ENCODE data around the gene MED7.

MED7 gene

DNA sequence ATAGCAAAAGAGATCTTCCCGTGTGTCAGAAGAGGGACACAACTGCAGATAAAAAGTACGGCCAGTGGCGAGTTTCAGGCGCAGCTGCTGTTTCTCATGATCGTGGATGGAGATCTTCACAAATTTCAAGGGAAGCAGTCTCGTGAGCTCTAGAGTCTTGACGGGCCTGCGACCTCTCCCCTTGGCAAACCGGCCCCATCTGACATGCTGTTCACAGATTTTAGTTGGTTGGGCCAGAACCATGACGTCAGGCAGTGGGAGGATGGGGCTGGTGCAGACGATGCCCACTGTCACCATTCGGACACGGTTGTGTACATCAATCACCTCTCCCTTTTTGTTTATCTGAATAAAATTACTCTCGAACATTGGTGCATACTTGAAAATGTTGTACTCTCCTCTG is 23.0 kb upstream of the MED7 start:
- no peak for DNase-seq (ENCODE audit: low read depth, low spot score)
- H3K4me3 ChIP-seq (ENCODE audit: low read length): no peak overlapping the region

DNA sequence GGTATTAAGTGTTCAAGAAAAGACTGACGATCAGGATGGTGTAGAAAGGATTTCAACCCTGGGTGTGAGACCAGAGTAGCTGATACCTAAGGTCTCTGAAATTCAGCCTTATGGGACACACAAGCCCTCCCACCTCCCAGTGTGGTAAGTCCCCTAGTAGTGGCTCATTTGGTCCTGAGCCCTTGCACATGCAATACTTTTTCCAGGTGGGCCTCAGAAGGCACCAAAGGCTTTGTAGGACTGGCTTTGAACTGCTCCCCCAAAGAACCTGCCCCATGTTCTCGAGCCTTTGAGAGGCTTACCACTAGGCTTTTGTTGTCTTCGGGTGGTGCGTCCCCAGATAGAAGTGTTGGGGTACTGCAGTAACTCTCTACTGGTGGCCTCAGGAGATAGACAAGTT is 22.6 kb upstream of the MED7 start:
- no peak overlapping the region for H3K4me3 ChIP-seq (ENCODE audit: low read length)
- DNase-seq (ENCODE audit: low read depth, low spot score): no peak

DNA sequence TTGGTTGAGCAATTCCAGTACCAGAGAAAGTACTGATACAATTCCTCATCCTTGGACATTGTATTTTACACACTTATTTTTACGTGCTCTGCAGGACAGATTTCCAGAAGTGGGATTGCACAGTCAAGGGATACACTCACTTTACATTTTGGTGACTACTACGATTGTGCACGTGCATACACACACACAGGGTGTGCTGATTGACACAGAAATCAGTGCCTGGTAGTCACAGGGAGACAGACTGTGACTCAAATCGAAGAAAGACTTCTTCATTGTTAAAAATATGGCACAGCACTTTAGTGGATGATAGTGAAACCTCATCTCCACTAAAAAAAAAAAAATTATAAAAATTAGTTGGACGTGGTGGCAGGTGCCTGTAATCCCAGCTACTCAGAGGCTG is 21.9 kb upstream of the MED7 start:
- no peak for DNase-seq (ENCODE audit: low read depth, low spot score)
- H3K4me3 ChIP-seq (ENCODE audit: low read length): no peak overlapping the region

DNA sequence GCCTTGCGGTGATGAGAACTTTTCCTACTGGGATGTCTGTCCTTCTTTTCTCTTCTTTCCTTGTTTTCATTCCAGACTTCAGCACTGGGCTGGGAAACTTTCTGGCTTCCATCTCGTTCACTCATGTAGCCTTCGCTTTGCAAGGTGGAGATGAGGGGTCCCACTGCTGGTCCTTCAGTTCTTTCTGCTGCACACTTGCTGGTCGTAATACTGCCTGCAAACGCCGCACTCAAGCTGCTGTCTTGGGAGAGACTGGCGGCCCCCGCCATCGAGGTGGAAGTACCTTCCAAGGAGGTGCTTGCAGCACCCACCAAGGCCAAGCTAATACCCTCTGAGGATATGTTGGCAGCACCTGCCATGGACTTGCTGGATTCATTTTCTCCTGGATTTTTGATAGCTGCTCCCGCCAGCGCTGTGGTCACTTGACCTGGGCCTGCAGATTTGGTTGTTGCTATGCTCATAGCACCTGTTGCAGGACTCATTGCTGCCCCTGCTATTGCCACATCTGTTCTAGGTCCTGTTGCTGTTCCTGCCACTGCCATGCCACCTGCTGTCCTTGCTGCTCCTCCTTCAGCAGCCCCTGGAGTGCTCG is 20.4 kb upstream of the MED7 start:
- no peak overlapping the region for H3K4me3 ChIP-seq (ENCODE audit: low read length)
- no peak for DNase-seq (ENCODE audit: low read depth, low spot score)

DNA sequence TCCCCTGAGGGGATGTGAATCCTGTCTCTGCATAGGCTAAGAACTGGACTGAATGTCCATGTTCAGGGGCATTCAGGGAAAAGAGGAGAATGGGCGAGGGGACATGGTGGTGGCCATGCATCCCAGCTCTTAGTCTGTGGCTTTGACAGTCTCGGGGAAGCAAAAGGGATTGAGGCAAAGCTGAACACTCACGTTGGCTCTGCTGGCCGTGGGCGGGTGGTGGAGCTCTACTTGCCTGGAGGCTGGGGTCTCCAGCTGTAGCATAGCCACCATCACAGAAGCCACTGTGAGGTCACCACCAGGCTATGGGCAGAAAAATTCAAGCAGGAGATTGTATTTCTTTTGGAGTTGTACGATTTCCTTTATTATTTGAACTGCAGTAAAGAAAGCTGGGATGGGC is 19.3 kb upstream of the MED7 start:
- H3K4me3 ChIP-seq (ENCODE audit: low read length): no peak overlapping the region
- DNase-seq (ENCODE audit: low read depth, low spot score): no peak

DNA sequence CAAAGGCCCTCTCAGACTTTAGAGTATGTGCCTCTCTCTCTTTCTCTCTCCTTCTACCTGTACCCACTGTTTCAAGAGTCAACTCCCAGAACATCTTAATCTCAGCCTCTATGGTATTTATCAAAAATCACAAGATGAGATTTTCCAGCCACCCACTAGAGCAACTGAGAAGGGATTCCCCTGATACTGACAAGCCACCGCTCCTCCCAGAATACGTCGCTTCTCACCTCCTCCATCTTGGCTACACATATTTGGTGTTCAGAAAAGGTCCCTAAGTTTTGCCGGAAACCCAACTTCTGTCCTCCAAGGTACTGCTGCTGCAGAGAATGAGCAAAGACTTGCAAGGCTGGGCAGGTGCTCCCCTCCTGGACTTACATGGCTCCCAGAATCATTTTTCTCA is 17.3 kb upstream of the MED7 start:
- H3K4me3 ChIP-seq (ENCODE audit: low read length): no peak overlapping the region
- no peak for DNase-seq (ENCODE audit: low read depth, low spot score)

DNA sequence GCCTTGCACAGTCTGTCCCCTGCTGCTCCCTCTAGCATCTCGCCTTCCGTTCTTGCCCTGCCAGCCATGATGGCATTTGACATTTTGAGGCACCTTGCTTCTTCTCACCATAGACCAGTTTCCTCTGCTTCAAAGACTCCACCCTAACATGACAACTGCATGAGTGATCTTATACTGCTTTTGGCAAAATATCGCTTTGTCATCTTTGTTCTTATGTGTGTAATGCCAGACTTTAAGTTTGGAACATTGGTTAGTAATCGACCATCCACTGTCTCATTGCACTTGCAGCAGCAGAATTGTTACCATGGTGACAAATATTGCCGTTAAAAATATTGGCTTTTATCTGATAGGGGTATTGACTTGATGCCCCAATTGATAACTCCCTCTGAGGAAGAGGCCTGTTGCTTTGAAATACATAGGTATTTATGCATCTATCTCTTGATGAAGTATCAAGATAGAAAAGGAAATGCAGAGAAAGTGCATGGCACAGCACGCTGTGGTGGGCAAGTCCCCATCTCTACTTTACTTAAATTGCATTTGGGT is 16.6 kb upstream of the MED7 start:
- no peak for DNase-seq (ENCODE audit: low read depth, low spot score)
- no peak overlapping the region for H3K4me3 ChIP-seq (ENCODE audit: low read length)

DNA sequence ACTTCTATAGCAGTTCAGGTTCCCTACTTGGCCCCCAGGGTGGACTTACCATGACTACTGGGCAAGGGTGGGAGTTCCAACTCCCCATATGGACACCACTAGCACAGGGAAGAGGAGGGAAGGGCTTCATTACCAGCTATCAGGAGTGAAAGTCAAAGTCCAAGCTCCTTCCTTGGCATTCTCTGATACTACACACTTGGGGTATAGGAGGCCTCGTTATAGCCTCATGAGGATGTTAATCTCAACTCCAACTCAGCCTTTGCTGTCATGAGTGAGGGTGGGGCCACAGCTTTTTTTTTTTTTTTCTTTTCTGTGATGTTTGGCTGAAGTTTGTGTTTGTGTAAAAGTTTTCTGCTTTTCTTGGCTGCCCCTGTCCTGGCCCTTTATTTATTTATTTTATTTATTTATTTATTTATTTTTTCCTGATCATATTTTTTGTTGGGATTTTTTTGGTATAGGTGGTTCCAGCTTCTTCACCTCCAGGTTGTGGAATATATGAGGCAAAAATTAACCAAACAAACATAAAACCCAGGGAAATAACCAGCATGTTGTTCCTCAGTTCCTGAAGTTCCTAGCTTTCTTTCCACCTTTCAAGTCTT is 14.7 kb upstream of the MED7 start:
- DNase-seq (ENCODE audit: low read depth, low spot score): no peak

DNA sequence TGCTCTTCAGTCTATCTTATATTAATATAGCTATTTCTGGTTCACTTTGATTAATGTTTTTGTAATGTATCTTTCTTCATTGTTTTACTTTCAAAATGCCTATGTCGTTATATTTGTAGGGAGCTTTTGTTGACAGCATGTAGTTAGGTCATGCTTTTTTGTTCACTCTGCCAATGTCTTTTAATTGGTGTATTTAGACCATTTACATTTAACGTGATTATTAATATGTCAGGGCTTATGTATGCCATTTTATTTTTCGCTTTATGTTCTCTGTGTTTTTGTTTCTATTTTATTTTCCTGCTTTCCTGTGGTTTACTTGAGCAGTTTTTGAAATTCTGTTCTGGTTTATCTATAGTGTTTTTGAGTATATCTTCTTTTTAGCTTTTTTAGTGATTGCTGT is 12.6 kb upstream of the MED7 start:
- no peak overlapping the region for H3K4me3 ChIP-seq (ENCODE audit: low read length)
- no peak for DNase-seq (ENCODE audit: low read depth, low spot score)

More for the DNA sequence above, 14.7 kb upstream of the MED7 start:
- no peak overlapping the region for H3K4me3 ChIP-seq (ENCODE audit: low read length)

DNA sequence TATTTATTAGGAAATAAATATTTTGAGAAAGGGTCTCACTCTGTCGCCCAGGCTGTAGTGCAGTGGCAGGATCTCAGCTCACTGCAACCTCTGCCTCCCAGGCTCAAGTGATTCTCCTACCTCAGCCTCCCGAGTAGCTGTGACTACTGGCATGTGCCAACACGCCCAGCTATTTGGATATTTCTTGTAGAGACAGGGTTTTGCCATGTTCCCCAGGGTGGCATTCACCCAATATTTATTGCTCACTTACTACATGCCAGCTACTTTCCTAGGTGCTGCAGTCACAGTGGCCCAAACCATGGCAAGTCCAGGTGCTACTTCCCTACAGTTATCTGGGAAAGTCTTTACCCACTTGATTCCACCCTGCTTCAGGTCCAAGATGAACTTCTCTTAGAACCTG is 8.3 kb upstream of the MED7 start:
- no peak for DNase-seq (ENCODE audit: low read depth, low spot score)
- no peak overlapping the region for H3K4me3 ChIP-seq (ENCODE audit: low read length)

DNA sequence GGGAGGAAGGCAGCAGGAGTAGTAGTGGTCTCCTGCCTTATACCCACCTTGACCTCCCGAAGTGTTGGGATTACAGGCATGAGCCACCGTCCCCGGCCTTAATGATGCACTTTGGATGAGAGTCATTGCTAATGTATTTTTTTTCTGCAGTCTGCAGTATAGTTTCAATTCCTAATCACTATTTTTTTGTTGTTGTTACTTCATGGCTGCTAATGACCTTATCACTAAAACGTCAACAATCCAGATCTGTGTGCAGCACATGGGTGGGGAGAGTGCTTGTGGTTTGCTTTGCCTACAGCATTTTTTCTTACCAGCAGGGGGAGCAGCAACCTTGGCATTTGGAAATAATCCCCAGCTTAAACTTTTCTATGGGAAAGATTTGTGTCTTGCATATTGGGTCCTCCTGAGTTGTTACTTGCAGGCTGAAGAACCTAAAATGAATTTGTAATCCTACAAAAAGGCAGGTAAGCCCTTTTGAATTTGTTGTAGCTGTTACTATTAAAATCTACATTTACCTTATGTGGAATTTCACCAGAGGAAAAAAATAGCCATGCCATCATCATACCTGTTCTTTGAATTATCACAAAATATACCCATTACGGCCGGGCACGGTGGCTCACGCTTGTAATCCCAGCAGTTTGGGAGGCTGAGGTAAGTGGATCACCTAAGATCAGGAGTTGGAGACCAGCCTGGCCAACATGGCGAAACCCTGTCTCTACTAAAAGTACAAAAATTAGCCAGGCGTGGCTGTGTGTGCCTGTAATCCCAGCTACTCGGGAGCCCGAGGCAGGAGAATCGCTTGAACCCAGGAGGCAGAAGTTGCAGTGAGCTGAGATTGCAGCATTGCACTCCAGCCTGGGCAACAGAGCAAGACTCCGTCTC is 6.3 kb upstream of the MED7 start:
- peak; percentile 80 for DNase-seq (ENCODE audit: low read depth, low spot score)
- H3K4me3 ChIP-seq (ENCODE audit: low read length): no peak overlapping the region

DNA sequence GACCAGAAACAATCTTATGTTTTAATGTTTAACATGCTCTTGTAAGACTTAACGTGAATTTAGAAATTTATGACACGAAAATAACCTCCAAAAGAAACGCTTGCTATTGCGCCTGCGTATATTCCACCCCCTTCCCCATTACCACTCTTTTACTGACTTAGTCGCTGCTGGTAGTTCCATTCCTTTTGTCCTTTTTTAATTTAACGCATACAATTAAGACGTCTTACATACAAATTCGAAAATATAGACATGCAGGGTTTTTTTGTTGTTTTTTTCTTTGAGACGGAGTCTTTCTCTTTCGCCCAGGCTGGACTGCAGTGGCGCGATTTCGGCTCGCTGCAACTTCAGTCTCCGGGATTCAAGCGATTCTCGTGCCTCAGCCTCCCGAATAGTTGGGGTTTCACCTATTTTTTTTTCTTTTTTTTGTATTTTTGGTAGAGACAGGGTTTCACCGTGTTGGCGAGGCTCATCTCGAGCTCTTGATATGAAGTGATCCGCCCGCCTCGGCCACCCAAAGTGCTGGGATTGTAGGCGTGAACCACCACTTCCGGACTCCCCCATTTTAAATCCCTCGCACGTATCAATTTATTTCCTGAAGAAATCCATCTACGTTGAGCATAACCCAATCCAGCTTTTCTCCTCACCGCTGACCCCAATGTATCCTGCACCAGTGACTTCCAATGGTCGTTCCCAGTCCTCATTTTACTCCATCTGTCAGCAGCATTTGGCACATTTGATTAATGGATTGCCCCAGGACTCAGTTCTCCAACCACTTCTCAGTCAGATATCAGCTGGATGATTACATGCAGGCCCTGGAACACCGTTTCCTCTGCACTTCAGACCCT is 684 bp upstream of the MED7 start:
- peak overlapping the region; percentile 95 for H3K4me3 ChIP-seq (ENCODE audit: low read length)
- DNase-seq (ENCODE audit: low read depth, low spot score): no peak

DNA sequence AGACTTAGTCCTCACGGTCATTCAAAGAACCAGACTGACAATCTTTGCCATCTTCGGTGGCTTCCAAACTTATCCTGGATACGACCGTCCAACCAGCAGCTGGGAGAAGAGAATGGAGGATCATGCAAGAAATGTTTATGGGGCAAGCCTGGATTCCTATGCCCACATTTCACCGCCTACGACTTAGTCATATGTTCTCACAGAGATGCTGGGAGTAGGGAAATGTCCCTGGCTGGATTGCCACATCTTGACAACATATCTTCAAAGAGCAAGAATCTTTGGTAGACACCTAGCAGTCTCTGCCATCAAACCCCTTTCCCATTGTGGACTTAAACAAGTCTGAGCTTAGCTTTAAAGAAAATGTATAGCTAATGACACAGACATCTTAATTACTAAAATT is 5.0 kb downstream of the MED7 start:
- DNase-seq (ENCODE audit: low read depth, low spot score): no peak
- H3K4me3 ChIP-seq (ENCODE audit: low read length): no peak overlapping the region

DNA sequence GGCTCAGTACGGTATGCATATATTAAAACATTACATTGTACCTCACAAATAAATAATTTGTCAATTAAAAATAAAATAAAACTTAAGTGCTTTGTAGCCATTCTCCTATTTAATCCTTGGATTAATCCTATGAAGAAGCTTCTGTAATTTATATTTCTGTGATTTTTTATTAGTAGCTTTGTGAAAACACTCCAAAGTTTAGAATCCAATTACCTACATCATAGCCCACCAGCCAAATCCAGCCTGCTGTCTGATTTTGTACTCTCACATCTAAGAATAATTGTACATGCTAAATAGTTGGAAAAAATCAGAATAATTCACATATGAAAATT is 10.4 kb downstream of the MED7 start:
- H3K4me3 ChIP-seq (ENCODE audit: low read length): no peak overlapping the region
- no peak for DNase-seq (ENCODE audit: low read depth, low spot score)

DNA sequence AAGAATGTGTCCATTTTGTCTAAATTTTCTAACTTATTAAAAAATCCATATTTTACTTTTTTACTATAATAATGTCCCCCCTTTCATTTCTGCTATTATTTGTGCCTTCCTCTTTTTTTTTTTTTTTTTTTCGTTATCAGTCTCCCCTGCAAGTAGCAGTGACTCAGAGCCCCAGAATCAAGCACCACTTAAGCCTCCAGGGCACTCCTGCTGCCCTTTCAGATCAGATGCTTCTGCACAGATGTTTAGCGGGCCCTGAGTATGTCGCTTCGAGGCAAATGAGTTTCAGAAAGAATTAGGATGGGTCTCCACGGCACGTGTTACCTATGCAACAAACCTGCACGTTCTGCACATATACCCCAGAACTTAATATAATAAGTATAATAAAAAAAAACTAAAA is 11.7 kb downstream of the MED7 start:
- DNase-seq (ENCODE audit: low read depth, low spot score): no peak
- H3K4me3 ChIP-seq (ENCODE audit: low read length): no peak overlapping the region

DNA sequence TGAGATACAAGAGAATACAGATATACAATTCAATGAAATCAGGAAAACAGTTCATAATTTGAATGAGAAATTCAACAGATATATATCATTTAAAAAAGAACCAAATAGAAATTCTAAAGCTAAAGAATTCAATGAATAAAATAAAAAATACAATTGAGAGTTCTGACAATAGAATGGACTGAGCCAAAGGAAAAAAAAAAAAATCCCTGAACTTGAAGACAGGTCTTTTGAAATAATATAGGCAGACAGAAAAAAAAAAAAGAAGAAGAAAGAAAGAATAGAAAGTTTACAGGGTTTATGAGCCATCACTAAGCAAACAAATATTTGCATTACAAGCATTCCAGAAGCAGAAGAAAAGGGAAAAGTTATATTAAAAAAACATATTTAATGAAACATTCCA is 21.0 kb downstream of the MED7 start:
- H3K4me3 ChIP-seq (ENCODE audit: low read length): no peak overlapping the region
- no peak for DNase-seq (ENCODE audit: low read depth, low spot score)

DNA sequence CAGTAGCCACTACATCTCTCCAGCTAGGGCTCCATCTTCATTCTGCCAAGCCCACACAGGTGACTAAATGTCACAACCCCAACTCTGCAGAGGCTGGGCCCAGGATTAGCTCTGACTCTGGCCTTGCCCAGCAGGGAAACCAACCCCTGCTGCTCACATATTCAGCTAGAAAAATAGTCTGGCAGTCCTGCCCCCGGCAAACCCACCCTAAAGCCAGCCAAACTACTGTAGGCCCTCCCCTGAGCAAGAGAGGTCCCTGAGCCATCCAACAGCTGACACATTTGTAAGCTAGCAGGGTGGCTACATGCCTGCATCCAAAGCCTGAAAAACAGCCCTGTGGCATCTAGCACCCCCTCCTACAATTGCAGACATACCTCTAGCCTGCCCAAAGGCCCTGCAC is 22.6 kb downstream of the MED7 start:
- no peak for DNase-seq (ENCODE audit: low read depth, low spot score)
- no peak overlapping the region for H3K4me3 ChIP-seq (ENCODE audit: low read length)

DNA sequence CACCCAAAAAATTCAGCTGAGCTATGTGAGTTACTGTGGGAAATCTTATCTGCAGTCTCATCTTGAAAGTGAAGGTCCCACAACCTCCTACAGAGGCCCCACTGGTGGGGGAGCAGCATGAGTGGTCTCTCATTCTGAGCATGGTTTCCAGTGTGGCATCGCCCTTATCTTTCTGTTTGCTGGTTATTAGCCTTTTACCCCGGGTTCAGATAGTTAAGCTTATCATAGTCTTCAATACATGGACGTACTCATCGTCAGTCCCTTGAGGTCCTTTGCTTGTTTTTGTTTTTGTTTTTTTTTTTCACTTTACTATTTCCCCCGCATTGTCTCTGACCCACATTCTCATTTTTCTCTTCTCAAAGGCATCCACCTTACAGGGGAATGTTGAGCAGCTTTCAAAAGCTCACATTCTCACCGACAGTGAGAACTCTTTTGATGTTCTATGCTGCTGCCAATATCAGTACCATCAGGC is 26.1 kb downstream of the MED7 start:
- DNase-seq (ENCODE audit: low read depth, low spot score): no peak
- no peak overlapping the region for H3K4me3 ChIP-seq (ENCODE audit: low read length)

DNA sequence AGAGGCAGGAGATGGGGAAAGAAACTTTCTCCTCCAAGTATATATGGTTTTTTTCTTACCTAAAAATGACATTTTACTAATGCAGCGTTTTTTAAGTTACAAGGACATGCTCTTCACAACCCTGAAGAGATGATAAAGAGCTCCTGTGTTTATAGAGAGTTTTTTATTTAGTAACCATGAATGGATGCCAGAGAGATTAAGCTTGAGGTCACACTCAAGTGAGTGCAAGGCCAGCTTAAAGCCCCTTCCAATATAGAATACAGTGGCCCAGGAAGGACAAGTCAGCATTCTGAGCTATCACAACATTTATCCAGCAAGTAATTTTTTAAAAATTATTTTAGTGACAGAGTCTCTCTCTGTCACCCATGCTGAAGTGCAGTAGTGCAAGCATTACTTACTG is 27.2 kb downstream of the MED7 start:
- H3K4me3 ChIP-seq (ENCODE audit: low read length): no peak overlapping the region
- DNase-seq (ENCODE audit: low read depth, low spot score): no peak

DNA sequence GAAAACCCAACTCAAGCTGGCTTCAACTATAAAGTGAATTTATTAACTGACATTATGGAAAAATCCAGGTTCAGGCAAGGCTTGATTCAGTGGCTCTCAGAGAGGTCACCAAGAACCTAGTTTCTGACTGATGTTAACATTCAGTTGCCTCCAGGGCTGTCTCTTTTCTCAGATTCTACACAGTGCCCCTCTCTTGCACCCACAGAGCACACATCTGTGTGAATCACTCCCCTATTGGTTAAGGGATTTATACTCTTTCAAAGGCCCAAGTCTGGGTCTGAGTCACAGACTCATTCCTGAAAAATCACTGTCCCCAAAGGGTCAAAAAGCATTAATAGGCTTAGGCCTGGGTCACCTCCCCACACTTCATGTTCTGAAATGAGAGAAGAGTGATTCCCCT is 27.7 kb downstream of the MED7 start:
- DNase-seq (ENCODE audit: low read depth, low spot score): no peak

More for the DNA sequence above, 27.7 kb downstream of the MED7 start:
- H3K4me3 ChIP-seq (ENCODE audit: low read length): no peak overlapping the region

Data from Jurkat, Clone E6-1 (cell line).